HG02885 (cell line): ENCODE measurements around the gene SMARCA2.

ENCODE experiments used
- ATAC-seq: cut with Tn5 transposase; IDR thresholded peaks from one replicate; pipeline ENCODE4 v1.9.1; 2021; ENCODE audit warnings: mild to moderate bottlenecking; ENCODE audit not compliant: unreplicated experiment, poor library complexity

The SMARCA2 gene

DNA sequence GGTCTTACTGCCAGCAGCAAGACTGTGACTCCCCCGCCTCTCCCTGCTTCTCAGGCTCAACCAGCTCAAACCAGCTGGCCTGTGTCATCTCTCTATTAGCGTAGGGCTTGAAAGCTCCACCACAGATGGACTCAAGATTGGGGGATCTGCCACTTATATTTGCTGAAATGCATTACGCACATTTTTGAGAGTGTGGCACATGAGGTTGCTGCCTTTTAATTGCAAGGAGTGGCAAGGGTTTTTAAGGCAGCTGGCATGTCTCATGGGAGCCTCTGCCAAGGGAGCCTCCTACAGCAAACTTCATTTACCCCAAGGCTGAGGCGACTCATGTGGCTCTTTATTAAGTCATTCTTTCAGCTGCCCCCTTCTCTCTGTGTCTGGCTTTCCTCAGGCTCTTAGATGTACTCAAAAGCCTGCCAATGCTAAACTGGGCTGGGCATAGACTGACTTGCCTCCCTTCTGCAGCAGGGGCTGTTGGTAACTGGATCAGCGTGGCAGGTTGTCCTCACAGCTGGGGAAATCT, 219.3 kb downstream of the SMARCA2 start:
- no peak for ATAC-seq

DNA sequence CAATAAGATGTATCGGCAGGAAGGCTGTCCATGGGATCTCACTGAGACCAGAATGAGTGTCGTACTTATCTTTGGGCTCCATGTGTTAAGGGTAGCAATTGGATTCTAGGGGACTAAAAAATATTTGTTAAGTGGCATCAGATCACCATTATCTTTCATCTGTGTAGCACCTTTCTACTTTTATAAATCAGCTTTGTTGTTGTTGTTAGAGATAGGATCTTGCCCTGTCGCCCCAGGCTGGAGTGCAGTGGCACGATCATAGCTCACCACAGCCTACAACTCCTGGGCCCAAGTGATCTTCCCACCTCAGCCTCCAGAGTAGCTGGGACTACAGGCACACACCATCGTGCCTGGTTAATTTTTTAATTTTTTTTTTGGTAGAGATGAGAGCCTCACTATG, 220.5 kb downstream of the SMARCA2 start:
- no peak for ATAC-seq

DNA sequence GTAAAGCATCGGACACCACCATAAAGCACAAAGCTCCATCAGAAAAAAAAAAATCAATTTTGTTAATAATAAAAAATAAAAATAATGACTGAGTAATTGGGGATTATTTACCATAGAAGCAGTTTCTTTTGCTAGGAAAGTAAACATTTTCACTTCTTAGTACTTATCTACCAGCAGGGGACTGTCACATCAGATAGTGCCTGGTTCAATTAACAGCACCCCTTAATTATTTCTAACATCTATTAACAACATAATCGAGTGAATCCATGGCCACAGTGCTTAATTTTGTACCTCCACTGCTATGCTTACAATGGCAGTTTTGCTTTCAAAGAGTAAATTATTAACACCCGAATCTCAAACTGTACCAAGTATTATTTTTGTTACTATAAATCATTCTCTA, 221.7 kb downstream of the SMARCA2 start:
- ATAC-seq: no peak

DNA sequence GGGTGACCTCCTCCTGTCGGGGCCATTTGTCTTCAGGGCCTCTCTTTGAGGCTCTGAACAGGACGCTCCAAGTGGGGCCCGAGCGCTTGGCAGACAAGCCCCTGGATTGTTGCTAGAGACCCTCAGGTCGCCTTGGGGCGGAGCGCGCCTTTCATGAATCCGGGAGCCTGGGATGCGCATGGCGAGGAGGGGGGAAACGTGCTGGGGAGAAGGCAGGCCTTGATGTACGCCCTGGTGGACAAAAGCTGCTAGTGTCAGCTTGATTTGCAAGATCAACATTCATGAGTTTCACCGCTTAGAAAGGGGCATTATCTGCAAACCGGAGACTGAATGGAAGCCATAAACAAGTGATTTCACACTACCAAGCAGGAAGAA, 226.3 kb downstream of the SMARCA2 start:
- no peak for ATAC-seq

DNA sequence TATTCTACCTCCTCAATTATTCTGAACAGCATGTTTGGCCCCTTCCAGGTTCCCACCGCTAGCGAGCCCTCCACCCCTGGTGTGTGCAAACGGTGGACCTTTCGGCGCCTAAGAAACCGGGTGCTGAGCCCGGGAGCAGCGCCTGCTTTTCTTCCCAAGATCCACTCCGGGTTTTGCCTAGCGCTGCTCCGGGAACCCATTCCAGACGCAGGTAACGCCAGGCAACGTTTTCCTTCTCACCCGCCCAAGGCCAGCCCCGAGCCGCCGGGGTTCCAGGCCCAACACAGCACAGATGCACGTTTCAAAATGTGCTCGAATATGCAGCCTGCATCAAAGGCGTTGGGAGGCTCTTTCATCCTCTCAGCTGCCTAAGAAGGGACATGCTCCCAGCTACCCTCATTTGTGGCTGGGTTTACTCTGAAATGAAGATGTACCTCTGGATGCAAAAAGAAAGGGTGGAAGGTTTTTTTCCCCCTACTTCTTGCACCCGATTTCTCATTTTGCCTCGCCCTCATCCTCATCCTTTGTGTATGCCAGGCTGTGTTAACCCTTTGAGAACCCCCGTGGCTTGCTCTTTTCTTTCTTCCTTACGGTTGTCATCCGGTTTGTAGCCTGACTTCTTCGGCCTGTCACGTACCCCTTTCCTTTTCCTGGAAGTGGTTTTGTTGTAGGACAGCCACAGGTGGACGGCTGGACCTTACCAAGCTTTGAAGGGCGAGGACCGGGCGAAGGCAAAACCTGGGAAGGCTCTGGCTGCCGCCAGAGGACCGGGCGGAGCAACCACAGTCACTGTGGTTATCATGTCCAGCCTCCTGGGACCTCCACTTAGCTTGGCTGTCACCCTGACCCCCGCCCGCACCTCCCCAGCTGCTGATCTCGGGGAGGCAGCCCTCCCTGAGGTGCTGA, 226.9 kb downstream of the SMARCA2 start:
- ATAC-seq: peak; percentile 91

DNA sequence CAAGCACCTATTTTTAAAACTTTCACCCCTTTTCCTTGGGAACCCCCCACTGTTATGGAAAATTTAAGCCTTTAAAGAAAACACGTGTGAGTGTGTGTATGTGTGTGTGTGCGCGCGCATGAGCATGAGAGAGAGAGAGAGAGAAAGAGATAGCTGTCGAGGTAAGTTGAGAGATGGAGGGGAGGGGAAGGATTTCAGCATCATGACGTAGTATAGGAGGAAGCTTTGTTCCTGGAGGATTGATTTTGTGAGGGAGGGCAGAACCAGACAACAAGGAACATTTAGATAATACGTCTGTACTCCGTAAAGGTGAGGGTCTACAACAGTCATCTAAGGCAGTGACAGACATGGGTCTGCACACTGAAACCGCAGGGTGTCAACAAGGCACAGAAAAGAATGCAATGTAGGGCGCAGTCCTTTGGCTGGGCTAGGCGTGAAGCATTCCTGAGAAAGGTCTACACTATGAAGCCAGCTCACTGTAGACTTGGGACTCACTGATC, 227.7 kb downstream of the SMARCA2 start:
- ATAC-seq: no peak
